ENCODE results near the gene RIPK3.

Gene RIPK3

GRCh38 chr14:24321212-24321975, 18.4 kb downstream of the RIPK3 start:
- no peak for DNase-seq

- DNase-seq = no peak
Observed at GRCh38 chr14:24317141-24317928, 22.5 kb downstream of the RIPK3 start.

- DNase-seq = no peak
Observed at GRCh38 chr14:24316597-24316950, 23.2 kb downstream of the RIPK3 start.

GRCh38 chr14:24315807-24316596, 23.8 kb downstream of the RIPK3 start:
- DNase-seq = no peak

- no peak for DNase-seq
Observed at GRCh38 chr14:24315243-24315806, 24.5 kb downstream of the RIPK3 start.

GRCh38 chr14:24314377-24315193, 25.2 kb downstream of the RIPK3 start:
- DNase-seq = no peak

GRCh38 chr14:24313913-24314312, 25.9 kb downstream of the RIPK3 start:
- DNase-seq = no peak

- no peak for DNase-seq
Observed at GRCh38 chr14:24312736-24313507, 26.9 kb downstream of the RIPK3 start.

- DNase-seq = no peak
Observed at GRCh38 chr14:24311837-24312615, 27.8 kb downstream of the RIPK3 start.

GRCh38 chr14:24310646-24311604, 28.9 kb downstream of the RIPK3 start, which contains the start of gene LTB4R:
Gene LTB4R (plus strand): TSS chr14:24311502. CDS start chr14:24315652, 4,150 bp downstream.
- DNase-seq = no peak

- DNase-seq = no peak
Observed at GRCh38 chr14:24310265-24310645, 29.5 kb downstream of the RIPK3 start.

- no peak for DNase-seq
Observed at GRCh38 chr14:24309538-24310264, 30.1 kb downstream of the RIPK3 start, which contains the start of gene LTB4R2. Gene LTB4R2 (plus strand): TSS chr14:24310140. CDS start chr14:24310665, 525 bp downstream.

- no peak for DNase-seq
Observed at GRCh38 chr14:24308342-24309124, 31.3 kb downstream of the RIPK3 start.

- no peak for DNase-seq
Observed at GRCh38 chr14:24307575-24308341, 32.0 kb downstream of the RIPK3 start, which contains the start of gene CIDEB. Gene CIDEB (minus strand): TSS chr14:24307977. CDS start chr14:24307858, 119 bp downstream.

GRCh38 chr14:24307156-24307574, 32.6 kb downstream of the RIPK3 start:
- DNase-seq = no peak

GRCh38 chr14:24304019-24304387, 35.8 kb downstream of the RIPK3 start:
- DNase-seq = no peak

Measured in NCI-H1436 treated with DMSO at 0.1 percent for 48 hours (cell line).